IMR-90 (cell line): ENCODE measurements around the gene ITPKC. TPM values are rescaled to one million over a fixed set of nuclear protein-coding genes. Genes with fewer than 3 reads are reported as not detected.

Experiments
- ATAC-seq: fragments of 200-7000 bp; cut with Tn5 transposase; 2 replicates; pipeline ENCODE4 v1.9.1; 2020; ENCODE audit warnings: low read depth, mild to moderate bottlenecking, moderate library complexity
- BruUV-seq: library from RNA; stranded (reverse); fragments of 400-500 nt; replicated peaks from 2 replicates; lab custom pipeline; 2021; lab: Mats Ljungman, UMichigan
- CTCF ChIA-PET: fragments of 300-600 bp; formaldehyde crosslinking; extraction: SDS; loops from one replicate; lab custom pipeline; 2021; ENCODE audit warnings: antibody characterized with exemption; lab: Yijun Ruan, JAX
- POLR2A ChIA-PET: fragments of 300-600 bp; sonication (Branson Sonifier 250); formaldehyde crosslinking; loops from one replicate; lab custom pipeline; 2022; ENCODE audit warnings: antibody characterized with exemption; ENCODE audit not compliant: unreplicated experiment; lab: Charles Lee
- DNase-seq: peaks from one replicate; pipeline ENCODE4 v3.0.0; 2013
- H2AFZ ChIP-seq: replicated peaks from 2 replicates; pipeline ENCODE3; 2013; ENCODE audit warnings: low read length, mild to moderate bottlenecking; ENCODE audit not compliant: poor library complexity
- H2AK5ac ChIP-seq: 2 replicates; pipeline ENCODE4 v1.6.1; 2013; ENCODE audit warnings: low read depth, low read length, inconsistent platforms
- H2AK9ac ChIP-seq: replicated peaks from 2 replicates; pipeline ENCODE3; 2013; ENCODE audit warnings: mild to moderate bottlenecking, low read depth, low read length, moderate library complexity; ENCODE audit not compliant: poor library complexity
- H2BK120ac ChIP-seq: 2 replicates; pipeline ENCODE4 v1.6.1; 2013; ENCODE audit warnings: low read depth, low read length, inconsistent platforms
- H2BK15ac ChIP-seq: 3 replicates; pipeline ENCODE4 v1.6.1; 2013; ENCODE audit warnings: low read depth, low read length, inconsistent platforms
- H2BK20ac ChIP-seq: 2 replicates; pipeline ENCODE4 v1.6.1; 2013; ENCODE audit warnings: low read depth, mild to moderate bottlenecking, inconsistent platforms, low read length, moderate library complexity
- H2BK5ac ChIP-seq: 2 replicates; pipeline ENCODE4 v1.6.1; 2013; ENCODE audit warnings: mild to moderate bottlenecking, low read depth, low read length, inconsistent platforms; ENCODE audit not compliant: poor library complexity, severe bottlenecking
- H3K14ac ChIP-seq: replicated peaks from 2 replicates; pipeline ENCODE4 v1.6.1; 2013; ENCODE audit warnings: low read depth, low read length, inconsistent platforms
- H3K18ac ChIP-seq: 2 replicates; pipeline ENCODE4 v1.6.1; 2013; ENCODE audit warnings: low read depth, low read length, control low read depth
- H3K23ac ChIP-seq: 2 replicates; pipeline ENCODE4 v1.6.1; 2013; ENCODE audit warnings: low read depth, low read length, inconsistent platforms
- H3K27ac ChIP-seq: 2 replicates; pipeline ENCODE4 v1.5.1; 2013; ENCODE audit warnings: mild to moderate bottlenecking, control low read depth, low read length; ENCODE audit not compliant: insufficient read depth
- H3K27me3 ChIP-seq: 2 replicates; pipeline ENCODE4 v1.6.1; 2013; ENCODE audit warnings: low read length; ENCODE audit not compliant: control insufficient read depth, insufficient read depth
- H3K36me3 ChIP-seq: 2 replicates; pipeline ENCODE4 v1.6.1; 2013; ENCODE audit warnings: low read length, mixed read lengths; ENCODE audit not compliant: control insufficient read depth, insufficient read depth
- H3K4ac ChIP-seq: 2 replicates; pipeline ENCODE4 v1.6.1; 2013; ENCODE audit warnings: low read depth, low read length, inconsistent platforms
- H3K4me1 ChIP-seq: 2 replicates; pipeline ENCODE4 v1.6.1; 2013; ENCODE audit warnings: low read length, mixed read lengths; ENCODE audit not compliant: control insufficient read depth, insufficient read depth
- H3K4me2 ChIP-seq: 2 replicates; pipeline ENCODE4 v1.6.1; 2013; ENCODE audit warnings: low read depth, mild to moderate bottlenecking, control low read depth, low read length, moderate library complexity
- H3K4me3 ChIP-seq: 2 replicates; pipeline ENCODE4 v1.5.1; 2013; ENCODE audit warnings: low read depth, mild to moderate bottlenecking, control low read depth, low read length, moderate library complexity; ENCODE audit not compliant: insufficient read depth
- H3K56ac ChIP-seq: 2 replicates; pipeline ENCODE4 v1.6.1; 2013; ENCODE audit warnings: low read length, inconsistent platforms; ENCODE audit not compliant: insufficient read depth; ENCODE audit errors: extremely low read depth
- H3K79me1 ChIP-seq, 2 experiments: 2 replicates each; pipeline ENCODE4 v1.6.1; 2013; ENCODE audit warnings: low read length in 2 of 2, inconsistent platforms in 1 of 2, low read depth in 1 of 2
- H3K9ac ChIP-seq: 2 replicates; pipeline ENCODE4 v1.6.1; 2013; ENCODE audit warnings: low read depth, low read length, control low read depth
- H3K9me1 ChIP-seq: 2 replicates; pipeline ENCODE4 v1.6.1; 2013; ENCODE audit warnings: low read length, inconsistent platforms; ENCODE audit not compliant: insufficient read depth
- H3K9me3 ChIP-seq: 2 replicates; pipeline ENCODE4 v1.6.1; 2013; ENCODE audit warnings: low read length; ENCODE audit not compliant: control insufficient read depth, insufficient read depth
- H4K20me1 ChIP-seq: 2 replicates; pipeline ENCODE4 v1.6.1; 2013; ENCODE audit warnings: low read length, inconsistent platforms; ENCODE audit not compliant: insufficient read depth
- H4K5ac ChIP-seq: 2 replicates; pipeline ENCODE4 v1.6.1; 2013; ENCODE audit warnings: mild to moderate bottlenecking, low read depth, low read length, control low read depth
- H4K8ac ChIP-seq, 2 experiments: 2 replicates each; pipeline ENCODE4 v1.6.1; 2013; ENCODE audit warnings: low read depth in 2 of 2, low read length in 2 of 2, control low read depth in 1 of 2, inconsistent platforms in 1 of 2
- H4K91ac ChIP-seq: 2 replicates; pipeline ENCODE4 v1.6.1; 2013; ENCODE audit warnings: low read depth, low read length, inconsistent platforms; ENCODE audit not compliant: insufficient read depth
- BHLHE40 ChIP-seq: fragments of 150-350 bp; IDR thresholded peaks from 2 replicates; pipeline ENCODE4 v1.6.1; 2016; ENCODE audit warnings: mild to moderate bottlenecking, low read depth, low read length
- CEBPB ChIP-seq: IDR thresholded peaks from 2 replicates; pipeline ENCODE4 v1.6.1; 2012; ENCODE audit warnings: low read depth, low read length, improper control_type of control experiment
- CHD1 ChIP-seq: IDR thresholded peaks from 2 replicates; pipeline ENCODE4 v1.6.1; 2012; ENCODE audit warnings: low read depth, low read length, improper control_type of control experiment
- CTCF ChIP-seq: conservative IDR thresholded peaks from 2 replicates; pipeline ENCODE4 v1.5.1; 2012; ENCODE audit warnings: mild to moderate bottlenecking, low read depth, low read length, improper control_type of control experiment
- ELK1 ChIP-seq: fragments of 150-350 bp; IDR thresholded peaks from 2 replicates; pipeline ENCODE4 v1.6.1; 2016; ENCODE audit warnings: low read depth, mild to moderate bottlenecking, low read length, moderate library complexity, borderline replicate concordance
- MAFK ChIP-seq: IDR thresholded peaks from 2 replicates; pipeline ENCODE4 v1.6.1; 2012; ENCODE audit warnings: low read depth, low read length, improper control_type of control experiment
- MAZ ChIP-seq: IDR thresholded peaks from 2 replicates; pipeline ENCODE4 v1.6.1; 2012; ENCODE audit warnings: low read depth, mild to moderate bottlenecking, low read length, improper control_type of control experiment, moderate library complexity, borderline replicate concordance
- MXI1 ChIP-seq: IDR thresholded peaks from 2 replicates; pipeline ENCODE4 v1.6.1; 2012; ENCODE audit warnings: low read depth, mild to moderate bottlenecking, low read length, moderate library complexity, borderline replicate concordance
- NFE2L2 ChIP-seq: fragments of 150-350 bp; IDR thresholded peaks from 2 replicates; pipeline ENCODE4 v1.6.1; 2016; ENCODE audit warnings: low read depth, mild to moderate bottlenecking, low read length
- POLR2A ChIP-seq: IDR thresholded peaks from 2 replicates; pipeline ENCODE4 v1.6.1; 2012; ENCODE audit warnings: mild to moderate bottlenecking, low read depth, low read length
- RAD21 ChIP-seq: IDR thresholded peaks from 2 replicates; pipeline ENCODE4 v1.6.1; 2012; ENCODE audit warnings: low read length, improper control_type of control experiment
- RCOR1 ChIP-seq: IDR thresholded peaks from 2 replicates; pipeline ENCODE4 v1.6.1; 2012; ENCODE audit warnings: mild to moderate bottlenecking, low read length, improper control_type of control experiment; ENCODE audit not compliant: insufficient replicate concordance
- RFX5 ChIP-seq: IDR thresholded peaks from 2 replicates; pipeline ENCODE4 v1.8.0; 2012; ENCODE audit warnings: low read depth, mild to moderate bottlenecking, low read length, moderate library complexity
- SMC3 ChIP-seq: fragments of 150-350 bp; IDR thresholded peaks from 2 replicates; pipeline ENCODE4 v1.6.1; 2016; ENCODE audit warnings: low read depth, mild to moderate bottlenecking, antibody characterized with exemption, low read length, moderate library complexity
- USF2 ChIP-seq: fragments of 150-350 bp; IDR thresholded peaks from 2 replicates; pipeline ENCODE4 v1.6.1; 2017; ENCODE audit warnings: mild to moderate bottlenecking, antibody characterized with exemption, low read length, low read depth
- WGBS, 2 experiments: methylation state at CpG; one replicate each; pipeline versions ENCODE4 v1.1.5 to v1.1.7; 2013; ENCODE audit warnings: missing lambda C conversion rate in 2 of 2; ENCODE audit not compliant: insufficient read length in 1 of 2; ENCODE audit errors: extremely low coverage in 2 of 2; 5-methylcytosine and 5-hydroxymethylcytosine counted together
- dilution Hi-C: fragments of 300-500 bp; cut with HindIII; formaldehyde crosslinking; loops from one replicate; pipeline ENCODE4 v1.14.3; 2018; ENCODE audit warnings: low sequenced_read_pairs; ENCODE audit not compliant: unreplicated experiment
- in situ Hi-C: fragments of 300-500 bp; cut with MboI; formaldehyde crosslinking; loops from 3 replicates; pipeline ENCODE4 v1.14.3; 2019; ENCODE audit warnings: low sequenced_read_pairs, inconsistent platforms, mixed read lengths
- intact Hi-C: fragments of 100-400 bp; cut with micrococcal nuclease; formaldehyde crosslinking; loops from 2 replicates; pipeline ENCODE4 v1.10.0; 2022
- polyA plus RNA-seq, 3 experiments: library from polyadenylated mRNA; depleted of rRNA; stranded (reverse); fragments of >200 nt; gene quantifications; 2 replicates each; pipeline ENCODE4 v1.2.3, GENCODE V29; 2012; ENCODE audit warnings: low replicate concordance in 1 of 3
- total RNA-seq: library from RNA; depleted of rRNA; stranded (reverse); fragments of >200 nt; gene quantifications from 2 replicates; pipeline ENCODE4 v1.2.3, GENCODE V29; 2012

ITPKC gene
- total and polyA plus RNA-seq, 2 of the 4 experiments (the other 2 are of a cell fraction): 7.7 to 9.4 TPM

- Histone ChIP-seq H3K9ac (no peak overlapping the region), H4K20me1 (peaks cover 44% of the 10 kb centered on the region), H3K4me3 (no peak overlapping the region), H3K79me1 (peaks cover 35 to 76% of the 10 kb centered on the region in 2 experiments), H2BK20ac (no peak overlapping the region), H3K4me1 (peaks cover 17% of the 10 kb centered on the region), H3K9me3 (no peaks in the 10 kb centered on the region), H2AK9ac (peak overlapping the region; percentile 94), H2BK15ac (no peak overlapping the region), H3K27me3 (no peaks in the 10 kb centered on the region), H3K4ac (peak overlapping the region; percentile 50; the same call in 1 of the 2 replicates), H2BK120ac (no peak overlapping the region), H3K56ac (no peak overlapping the region), H3K14ac (peak overlapping the region; percentile 70), H4K5ac (no peak overlapping the region), H4K8ac (peak overlapping the region in 1 of 2 experiments; percentile 63; a peak in 2 of 4 replicates), H3K36me3 (peaks cover 45% of the 10 kb centered on the region), H3K27ac (no peak overlapping the region), H3K9me1 (peaks cover 33% of the 10 kb centered on the region), H2AFZ (peak overlapping the region; percentile 73), H4K91ac (peak overlapping the region; percentile 5; the same call in 1 of the 2 replicates), H2AK5ac (peak overlapping the region; percentile 6; the same call in 1 of the 2 replicates), H2BK5ac (no peak overlapping the region), H3K23ac (peak overlapping the region; percentile 40; the same call in 1 of the 2 replicates), H3K4me2 (peak overlapping the region; percentile 98), H3K18ac (no peak overlapping the region)
- in situ Hi-C loops: no loop called here
- CTCF ChIA-PET: no interaction called here
- ATAC-seq: no peak
- dilution Hi-C loops: no loop called here
- POLR2A ChIA-PET: no interaction called here
- 89% methylated on average over 5 of the region's 14 CpGs; no CpG with 5 or more reads in 1 of the 2 experiments for WGBS, 2 experiments
- no TSS peak for BruUV-seq
- no peak for DNase-seq
- intact Hi-C loops: no loop called here
- TF ChIP-seq MAFK (no peak), CEBPB (no peak), RCOR1 (no peak), MAZ (no peak), BHLHE40 (no peak), USF2 (no peak), RAD21 (no peak), POLR2A (no peak), CTCF (no peak), ELK1 (no peak), CHD1 (no peak), RFX5 (no peak), NFE2L2 (no peak), SMC3 (no peak), MXI1 (no peak)
These were observed 29.9 kb upstream of the ITPKC start for GRCh38 chr19:40686882-40687524.
